Breast epithelium (tissue), 3 donors: ENCODE results near the gene CAMSAP1.

Experiments
- CTCF ChIP-seq, 3 donors: fragments of 450-650 bp; IDR thresholded peaks; one replicate each; pipeline ENCODE4 v1.5.1; 2016 to 2017; ENCODE audit warnings: antibody characterized with exemption in 3 of 3, mild to moderate bottlenecking in 3 of 3, moderate library complexity in 3 of 3
- POLR2A ChIP-seq: fragments of 450-650 bp; IDR thresholded peaks from one replicate; pipeline ENCODE4 v1.6.1; 2016; ENCODE audit warnings: antibody characterized with exemption, mild to moderate bottlenecking, moderate library complexity
- POLR2AphosphoS5 ChIP-seq, 3 donors: sonication (generic); formaldehyde crosslinking; IDR thresholded peaks; one replicate each; pipeline ENCODE4 v1.6.1; 2017; ENCODE audit warnings: antibody characterized with exemption in 3 of 3

DNA sequence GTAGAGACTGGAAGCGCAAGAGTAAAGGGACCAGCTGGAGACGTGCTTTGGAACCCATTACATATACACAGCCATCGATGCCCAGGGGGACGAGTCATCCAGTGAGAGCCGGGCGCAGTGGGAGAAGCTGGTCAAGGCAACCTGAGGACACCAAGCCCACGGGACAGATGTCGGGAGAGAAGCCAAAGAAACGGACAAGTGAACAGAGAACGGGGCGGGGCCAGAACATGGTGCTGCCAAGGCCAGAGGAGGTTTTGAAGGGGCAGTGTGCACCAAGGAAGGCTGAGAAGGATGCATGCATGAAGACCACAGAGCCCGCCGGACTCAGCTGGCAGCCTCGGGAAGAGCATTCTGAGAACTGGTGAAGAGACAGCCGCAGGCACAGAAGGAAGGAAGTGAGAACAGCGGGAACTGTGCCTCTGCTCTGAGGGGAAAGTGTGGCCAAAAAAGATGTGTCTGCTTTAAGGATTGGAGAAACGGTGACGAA lies 20.3 kb downstream of the CAMSAP1 start:
- TF ChIP-seq CTCF (IDR thresholded peaks at IDR 0.05) (no peak), POLR2A (no peak), POLR2AphosphoS5 (IDR thresholded peaks at IDR 0.05) (no peak)
